ENCODE data around the gene PRSS21. TPM values are rescaled to one million over a fixed set of nuclear protein-coding genes. Genes with fewer than 3 reads are reported as not detected.

PRSS21 gene
- total RNA-seq: not detected
- long read RNA-seq, donor 1: 0 reads
- long read RNA-seq, donor 2: 0 reads

DNA sequence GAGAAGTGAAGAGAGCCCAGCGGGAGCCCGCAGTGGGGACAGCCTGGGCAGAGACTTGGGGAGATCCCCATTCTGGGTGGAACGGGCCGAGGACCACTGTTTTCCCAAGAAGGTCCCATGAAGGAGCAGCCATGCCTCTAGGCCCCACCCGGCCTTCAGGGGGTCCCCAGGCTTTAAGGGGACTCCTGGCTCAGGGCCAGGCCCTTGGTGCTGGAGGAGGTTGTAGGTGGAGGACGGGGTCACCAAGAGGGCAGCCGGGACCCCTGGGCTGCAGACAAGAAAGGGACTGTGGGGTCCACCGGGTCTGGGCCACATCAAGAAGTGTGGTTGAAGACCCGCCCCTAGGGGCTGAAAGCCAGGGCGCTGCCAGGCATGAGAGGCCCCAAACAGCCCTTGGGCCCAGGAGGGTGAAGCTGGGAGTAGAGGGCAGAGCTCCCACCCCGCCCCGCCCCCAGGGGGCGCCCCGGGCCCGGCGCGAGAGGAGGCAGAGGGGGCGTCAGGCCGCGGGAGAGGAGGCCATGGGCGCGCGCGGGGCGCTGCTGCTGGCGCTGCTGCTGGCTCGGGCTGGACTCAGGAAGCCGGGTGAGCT is at the start of gene PRSS21:
Gene PRSS21, plus strand, starts transcription at position 487 of the 589 bp plus-strand sequence. Its CDS starts 32 bp downstream, at position 519.
- intact Hi-C loops (cut with DNase I): no loop called here
- DNase-seq (ENCODE audit: low spot score): peak; percentile 68

DNA sequence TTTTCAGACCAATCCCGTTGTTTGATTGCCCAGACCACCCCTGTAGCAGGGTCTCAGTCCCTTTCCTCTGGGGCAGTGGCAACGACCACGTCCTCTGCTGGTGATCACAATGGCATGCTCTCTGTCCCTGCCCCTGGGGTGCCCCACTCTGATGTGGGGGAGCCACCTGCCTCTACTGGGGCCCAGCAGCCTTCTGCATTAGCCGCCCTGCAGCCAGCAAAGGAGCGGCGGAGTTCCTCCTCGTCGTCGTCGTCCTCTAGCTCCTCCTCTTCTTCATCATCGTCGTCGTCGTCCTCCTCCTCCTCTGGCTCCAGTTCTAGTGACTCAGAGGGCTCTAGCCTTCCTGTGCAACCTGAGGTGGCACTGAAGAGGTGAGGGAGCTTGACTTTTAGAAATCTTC is 49.1 kb upstream of the PRSS21 start:
- no peak for DNase-seq (ENCODE audit: low spot score)

DNA sequence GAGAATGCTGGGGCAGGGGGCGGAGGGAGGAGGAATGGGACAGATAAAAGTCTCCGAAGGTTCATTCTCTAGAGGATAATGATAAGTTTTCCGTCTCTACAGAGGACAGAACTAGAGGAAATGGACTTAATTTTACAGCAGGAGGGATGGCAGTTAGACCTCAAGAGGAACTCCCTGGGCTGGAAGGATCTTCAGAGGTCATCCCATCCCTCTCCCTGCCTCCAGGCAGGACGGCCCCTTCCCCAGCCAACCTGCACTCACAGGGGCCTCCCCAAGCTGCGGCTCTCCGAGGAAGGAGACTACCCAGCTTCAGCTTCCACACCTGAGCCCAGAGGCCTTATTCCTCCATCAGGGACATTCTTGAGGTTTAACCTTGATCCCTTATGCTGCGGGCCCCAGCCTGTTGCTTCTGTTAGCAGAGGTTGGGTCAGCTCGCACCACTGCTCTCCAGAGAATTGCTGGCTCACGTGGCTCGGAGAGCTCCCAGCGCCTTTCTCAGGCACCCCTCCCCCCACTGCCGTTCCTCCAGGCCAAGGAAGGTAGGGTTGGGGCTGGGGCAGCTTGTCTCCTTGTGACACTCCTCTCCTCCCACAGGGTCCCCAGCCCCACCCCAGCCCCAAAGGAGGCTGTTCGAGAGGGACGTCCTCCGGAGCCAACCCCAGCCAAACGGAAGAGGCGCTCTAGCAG is 48.5 kb upstream of the PRSS21 start:
- intact Hi-C loops (cut with DNase I): loop anchor here in 1 of 2 donors (5.0 kb wide), 1 partner anchor 424 kb away; no protein-coding TSS in a partner anchor
- peak; percentile 73 for DNase-seq (ENCODE audit: low spot score)

More for the DNA sequence above, 49.1 kb upstream of the PRSS21 start:
- intact Hi-C loops (cut with DNase I): loop anchor here in 1 of 2 donors (5.0 kb wide), 1 partner anchor 424 kb away; no protein-coding TSS in a partner anchor

- intact Hi-C loops (cut with DNase I): loop anchor here in 1 of 2 donors (5.0 kb wide), 1 partner anchor 423 kb away; no protein-coding TSS in a partner anchor
- DNase-seq (ENCODE audit: low spot score): peak; percentile 76
Measured at GRCh38 chr16:2769100-2769529, 47.9 kb upstream of the PRSS21 start.

GRCh38 chr16:2769675-2770056 is 47.4 kb upstream of the PRSS21 start:
- intact Hi-C loops (cut with DNase I): loop anchor here in 1 of 2 donors (5.0 kb wide), 1 partner anchor 423 kb away; no protein-coding TSS in a partner anchor
- peak; percentile 69 for DNase-seq (ENCODE audit: low spot score)

- peak; percentile 78 for DNase-seq (ENCODE audit: low spot score)
- intact Hi-C loops (cut with DNase I): no loop called here
Measured at GRCh38 chr16:2770057-2770951, 46.7 kb upstream of the PRSS21 start.

- DNase-seq (ENCODE audit: low spot score): peak; percentile 62
- intact Hi-C loops (cut with DNase I): no loop called here
Measured at GRCh38 chr16:2771496-2772402, 45.3 kb upstream of the PRSS21 start.

DNA sequence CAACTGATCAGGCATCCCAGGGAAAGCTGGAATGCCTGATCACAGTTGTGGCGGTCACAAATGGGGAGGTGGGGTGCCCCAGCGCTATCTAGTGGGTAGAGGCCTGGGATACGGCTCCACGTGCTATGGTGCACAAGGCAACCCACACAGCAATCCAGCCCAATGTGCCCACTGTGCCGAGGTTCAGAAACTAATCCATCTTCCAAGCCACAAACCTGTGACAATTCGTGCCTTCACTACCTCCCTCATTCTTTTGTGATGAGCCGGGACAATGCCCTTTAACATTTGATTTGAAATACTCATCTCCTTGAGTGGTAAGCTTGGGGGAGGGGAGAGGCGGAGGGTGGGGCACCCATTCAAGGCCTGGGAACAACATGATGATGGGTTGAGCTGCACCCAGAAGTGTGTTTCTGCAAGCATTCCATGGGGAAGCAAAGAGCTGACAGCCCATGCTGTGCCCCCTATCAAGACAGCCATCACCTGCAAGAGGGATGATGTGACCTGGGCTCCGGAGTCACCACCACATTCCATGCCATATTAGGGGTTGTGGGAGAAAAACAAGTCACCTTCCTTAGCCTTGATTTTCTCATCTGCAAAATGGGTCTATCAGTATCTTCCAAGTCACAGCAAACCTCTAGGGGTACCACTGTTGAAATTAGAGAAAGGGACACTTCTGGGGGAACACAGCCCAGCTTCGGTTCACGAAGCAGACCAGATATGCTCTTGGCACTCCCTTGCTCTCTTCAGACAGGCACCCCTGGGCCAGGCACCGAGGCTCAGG is 43.7 kb upstream of the PRSS21 start:
- intact Hi-C loops (cut with DNase I): no loop called here
- peak; percentile 48 for DNase-seq (ENCODE audit: low spot score)

DNA sequence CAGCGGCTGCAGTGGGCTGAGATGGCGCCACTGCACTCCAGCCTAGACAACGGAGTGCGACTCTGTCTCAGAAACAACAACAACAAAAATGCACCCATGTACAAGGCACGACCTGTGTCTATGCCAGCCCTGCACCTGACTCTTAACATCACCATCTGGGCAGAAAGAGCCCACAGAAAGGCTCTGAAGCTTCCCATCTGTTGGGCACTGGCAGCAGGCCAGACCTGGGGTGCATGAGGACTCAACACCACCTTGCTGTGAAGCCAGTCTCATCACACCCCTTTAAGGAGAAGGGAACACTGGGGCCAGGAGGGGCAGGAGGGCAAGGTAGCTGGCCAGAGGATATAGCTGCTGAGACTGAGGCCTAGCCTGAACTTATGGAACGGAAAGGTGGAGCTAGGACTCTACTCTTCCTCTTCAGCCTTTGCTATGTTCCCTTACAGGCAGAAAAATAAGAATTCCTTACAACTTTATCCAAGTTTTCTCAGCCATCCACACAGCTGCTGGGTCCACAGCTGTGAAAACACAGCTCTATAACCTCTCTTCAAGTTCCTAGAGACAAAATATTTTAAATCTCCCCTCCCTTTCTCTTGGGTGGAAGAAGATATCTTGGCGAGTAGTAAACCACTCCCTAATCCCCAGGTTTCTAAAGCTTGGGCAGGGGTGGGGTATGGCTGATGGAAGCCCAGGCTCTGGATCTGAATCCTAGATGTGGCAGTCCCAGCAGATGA is 42.7 kb upstream of the PRSS21 start:
- no peak for DNase-seq (ENCODE audit: low spot score)
- intact Hi-C loops (cut with DNase I): no loop called here

DNA sequence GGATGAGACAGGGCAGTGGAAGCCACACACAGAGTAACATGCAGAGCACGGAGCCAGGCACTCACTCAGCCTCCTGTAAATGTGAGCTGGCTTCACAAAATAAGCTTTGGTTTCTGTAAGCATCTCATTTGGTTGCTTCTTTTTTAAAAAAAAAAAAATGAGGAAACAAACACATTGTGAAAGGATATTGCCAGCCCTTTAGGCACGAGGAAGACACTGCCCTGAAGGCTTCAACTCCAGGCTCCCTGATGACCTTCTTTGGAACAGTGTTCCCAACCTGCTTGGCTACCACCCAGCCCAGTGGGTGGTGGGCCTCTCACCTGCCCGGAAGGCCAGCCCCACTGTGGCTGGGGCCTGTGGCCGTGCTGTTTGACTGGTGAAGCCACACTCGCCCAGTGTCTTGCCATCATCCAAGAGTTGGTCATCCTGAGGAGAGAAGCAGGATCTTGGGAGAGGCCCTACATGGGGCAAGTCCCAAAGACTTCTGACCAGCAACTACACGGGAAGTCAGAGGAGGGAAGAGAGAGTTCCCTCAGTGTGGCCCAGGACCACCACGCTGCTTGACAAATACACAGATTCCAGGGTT is 41.8 kb upstream of the PRSS21 start:
- DNase-seq (ENCODE audit: low spot score): peak; percentile 19
- intact Hi-C loops (cut with DNase I): loop anchor here in 1 of 2 donors (5.0 kb wide), 1 partner anchor 1047 kb away; no protein-coding TSS in a partner anchor

DNA sequence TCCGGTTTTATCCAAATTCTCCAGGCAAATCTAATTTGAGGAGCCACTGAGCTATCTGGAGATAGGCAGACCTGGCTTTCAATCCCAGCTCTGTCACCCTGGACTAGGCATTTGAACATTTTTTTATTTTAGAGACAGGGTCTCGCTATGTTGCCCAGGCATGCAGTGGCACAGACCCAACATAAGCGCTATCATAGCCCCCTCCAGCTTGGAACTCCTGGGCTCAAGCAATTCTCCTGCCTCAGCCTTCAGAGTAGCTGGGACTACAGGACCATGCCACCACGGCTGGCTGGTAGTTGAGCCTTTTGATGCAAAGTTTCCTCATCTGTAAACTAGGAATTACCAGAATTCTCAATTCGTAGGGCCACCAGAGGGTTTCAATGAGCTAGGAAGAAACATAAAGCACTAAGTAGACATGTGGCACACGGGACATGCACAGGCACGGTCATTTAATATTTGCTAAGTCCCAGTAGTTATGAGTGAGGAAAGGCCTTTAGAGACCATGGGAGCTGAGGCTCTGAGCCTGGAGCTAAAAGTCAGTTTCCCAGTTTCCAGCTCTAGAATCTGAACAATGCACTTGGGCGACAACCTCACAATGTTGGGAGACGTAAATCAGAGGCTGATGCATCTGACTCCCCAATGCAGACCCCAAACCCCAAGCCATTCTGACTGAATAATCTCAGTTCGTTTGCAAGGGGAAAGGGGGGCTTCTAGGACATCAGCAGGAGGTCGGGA is 41.1 kb upstream of the PRSS21 start:
- DNase-seq (ENCODE audit: low spot score): peak; percentile 2
- intact Hi-C loops (cut with DNase I): loop anchor here in 1 of 2 donors (2.0 to 5.0 kb wide), 2 partner anchors 51 to 1046 kb away; no protein-coding TSS in a partner anchor

DNA sequence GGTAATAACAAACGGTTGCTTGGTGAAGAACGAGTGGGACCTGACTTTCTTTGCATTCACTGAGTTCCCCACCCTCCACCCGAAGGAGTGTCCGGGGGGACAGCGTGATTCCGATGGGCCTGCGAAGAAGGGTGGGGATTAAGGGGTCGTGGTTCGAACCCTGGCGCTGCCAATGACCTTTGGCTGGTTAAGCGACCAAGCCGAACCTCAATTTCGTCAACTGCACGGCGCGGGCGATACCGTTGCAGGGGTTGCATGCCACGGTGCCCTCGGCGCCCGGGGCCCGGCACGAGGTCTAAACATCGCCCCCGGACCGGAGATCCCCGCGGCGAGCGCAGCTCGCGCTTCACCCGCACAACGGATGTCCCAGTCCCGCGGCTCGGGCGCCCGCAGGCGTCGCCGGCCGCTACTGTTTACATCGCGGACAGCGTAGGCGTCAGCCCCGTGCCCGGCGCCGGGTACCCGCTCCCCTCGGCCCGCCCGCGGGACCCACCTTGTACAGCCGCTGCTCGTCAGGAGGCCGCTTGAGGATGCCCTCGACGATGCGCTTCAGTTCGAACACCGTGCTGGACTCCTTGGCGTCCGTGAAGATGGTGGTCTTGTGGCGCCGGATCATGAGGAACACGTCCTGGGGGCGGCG is 40.4 kb upstream of the PRSS21 start:
- DNase-seq (ENCODE audit: low spot score): no peak
- intact Hi-C loops (cut with DNase I): loop anchor here in 1 of 2 donors (2.0 to 5.0 kb wide), 2 partner anchors 52 to 1046 kb away; no protein-coding TSS in a partner anchor

DNA sequence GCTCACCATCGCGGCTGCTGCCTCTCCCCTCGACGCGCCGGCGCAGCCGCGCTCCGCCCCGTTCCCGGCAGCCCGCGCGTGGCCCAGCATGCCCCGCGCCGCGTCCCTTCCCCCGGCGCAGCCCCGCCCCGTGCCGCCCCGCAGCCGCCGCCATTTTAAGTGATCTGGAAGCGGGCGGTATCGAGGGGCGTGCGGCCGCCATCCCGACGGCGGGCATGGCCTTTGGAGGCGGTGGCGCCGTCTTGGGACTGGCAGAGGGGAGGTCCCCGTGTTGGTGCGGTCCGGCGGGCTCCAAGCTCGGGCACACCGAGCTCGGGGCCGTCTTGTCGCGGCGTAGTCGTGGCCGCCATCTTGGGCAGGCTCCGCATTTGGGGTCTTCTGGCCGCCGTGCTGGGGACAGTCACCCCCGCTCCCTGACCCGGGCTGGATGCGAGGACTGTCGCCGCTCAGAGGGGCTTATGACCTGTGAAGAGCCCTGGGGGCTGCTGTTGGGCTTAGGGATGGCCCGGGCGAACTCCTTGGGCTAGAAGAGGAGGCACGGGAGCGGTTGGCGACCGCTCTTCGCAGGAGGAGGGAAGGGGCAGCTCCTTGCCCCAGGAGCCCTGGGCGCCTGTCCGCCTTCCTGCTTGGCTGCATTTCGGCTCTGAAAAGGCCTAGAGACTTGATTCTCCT is 39.7 kb upstream of the PRSS21 start, which contains the start of gene ELOB:
Gene ELOB, minus strand, starts transcription at position 50 of the 672 bp plus-strand sequence. Its CDS starts 41 bp downstream, at position 9.
- peak; percentile 97 for DNase-seq (ENCODE audit: low spot score)
- intact Hi-C loops (cut with DNase I): loop anchor here in 1 of 2 donors (2.0 to 5.0 kb wide), 2 partner anchors 53 to 1045 kb away; no protein-coding TSS in a partner anchor

DNA sequence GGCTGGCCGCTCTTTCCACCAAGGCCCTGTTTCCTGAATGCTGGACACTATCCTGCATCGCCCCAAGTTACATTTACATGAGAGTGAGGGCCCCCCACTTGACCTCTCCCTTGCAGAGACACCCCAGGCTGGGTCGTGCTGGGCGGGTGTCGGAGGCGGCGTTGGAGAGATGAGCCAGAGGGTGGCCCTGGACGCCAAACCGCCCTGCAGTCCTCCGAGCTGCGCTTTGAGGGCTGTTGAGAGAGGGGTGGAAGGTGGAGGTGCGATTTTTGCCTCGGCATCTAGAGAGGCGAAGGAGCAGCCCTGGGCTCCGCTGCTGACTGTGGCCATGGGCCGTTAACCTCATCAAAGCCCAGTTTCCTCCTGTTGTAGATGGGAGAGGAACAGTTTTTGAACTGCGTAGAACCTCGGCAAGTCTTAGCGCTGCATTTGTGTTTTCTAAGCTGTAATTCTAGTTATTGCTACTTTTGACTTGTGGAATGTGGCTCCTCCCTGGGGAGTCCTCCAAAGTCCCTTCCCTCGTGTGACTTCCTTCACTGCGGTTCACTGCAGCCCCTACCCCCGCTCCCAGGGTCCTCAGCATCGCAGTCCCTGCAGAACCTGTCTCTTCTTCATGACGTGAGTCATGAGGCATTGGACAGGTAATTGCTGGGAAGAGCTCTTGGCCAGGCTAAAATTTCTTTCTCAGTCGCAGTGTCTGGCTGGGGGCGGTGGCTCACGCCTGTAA is 39.0 kb upstream of the PRSS21 start:
- DNase-seq (ENCODE audit: low spot score): no peak

More for the DNA sequence above, 39.0 kb upstream of the PRSS21 start:
- intact Hi-C loops (cut with DNase I): loop anchor here in 1 of 2 donors (2.0 to 5.0 kb wide), 2 partner anchors 53 to 1044 kb away; no protein-coding TSS in a partner anchor
